ENCODE data around the gene GINS3. TPM values are rescaled to one million over a fixed set of nuclear protein-coding genes. Genes with fewer than 3 reads are reported as not detected.
A peak's percentile ranks its signal among the peaks of the same experiment; 100 is the strongest.
"Not testable (repeated sequence)": the region's sequence is repeated elsewhere in the genome, so short reads cannot be mapped to it uniquely, and the experiment has no call there.

GINS3 gene
- total and polyA plus RNA-seq, 8 donors: 0.56 to 2.0 (median 0.90) TPM

GRCh38 chr16:58385218-58385773 lies 7.0 kb upstream of the GINS3 start:
- intact Hi-C loops (cut with DNase I): no loop called here
- Histone ChIP-seq H3K36me3 (no peaks in the 10 kb centered on the region), H3K4me3 (no peak overlapping the region), H3K4me1 (no peaks in the 10 kb centered on the region), H3K27ac (no peak overlapping the region), H3K27me3 (no peaks in the 10 kb centered on the region), H3K9me3 (no peaks in the 10 kb centered on the region)
- DNase-seq (no peak), FAIRE-seq (no peak), ATAC-seq (no peak)
- TF ChIP-seq CTCF (IDR thresholded peaks at IDR 0.05): no peak
- 63 to 72% methylated on average over 7 of the region's 7 CpGs for WGBS, 2 donors

DNA sequence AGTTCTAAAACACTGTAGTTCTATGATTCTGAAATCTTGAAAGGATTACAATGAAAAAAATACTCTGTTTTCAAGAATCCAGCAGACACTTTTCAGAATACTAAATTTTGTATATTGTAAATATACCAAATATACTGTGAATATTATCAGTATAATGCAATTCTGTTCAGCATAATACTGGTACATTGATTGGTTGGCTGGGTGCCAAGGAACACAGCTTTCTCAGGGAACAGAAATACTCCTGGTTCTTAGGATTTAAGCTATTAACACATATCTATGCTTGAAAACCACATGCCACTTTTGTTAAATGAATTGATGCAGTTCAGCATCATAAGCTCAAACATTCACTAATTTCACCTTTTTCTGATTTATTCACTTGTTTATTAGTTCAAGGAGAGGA lies 2.5 kb upstream of the GINS3 start:
- Histone ChIP-seq H3K4me1 (no peaks in the 10 kb centered on the region), H3K36me3 (no peaks in the 10 kb centered on the region), H3K4me3 (no peak overlapping the region), H3K27me3 (no peaks in the 10 kb centered on the region), H3K9me3 (no peaks in the 10 kb centered on the region), H3K27ac (no peak overlapping the region)
- no peak for ATAC-seq
- no peak for DNase-seq
- intact Hi-C loops (cut with DNase I): no loop called here
- no peak for FAIRE-seq
- no peak for TF ChIP-seq CTCF (IDR thresholded peaks at IDR 0.05)

- Histone ChIP-seq H3K9me3 (no peaks in the 10 kb centered on the region), H3K27ac (peak overlapping the region in 2 of 4 donors; percentile 65 to 80), H3K4me3 (peak overlapping the region; percentile 94 to 97 (median 96)), H3K27me3 (no peaks in the 10 kb centered on the region), H3K4me1 (no peaks in the 10 kb centered on the region), H3K36me3 (no peaks in the 10 kb centered on the region)
- DNase-seq: no peak
- intact Hi-C loops (cut with DNase I): no loop called here
- WGBS, 2 donors: 38% methylated on average over 2 of the region's 2 CpGs
- FAIRE-seq: no peak
- peak in 2 of 4 donors; percentile 2 to 3 for ATAC-seq
- no peak for TF ChIP-seq CTCF (IDR thresholded peaks at IDR 0.05)
Measured at GRCh38 chr16:58393138-58393504, 850 bp downstream of the GINS3 start.

- ATAC-seq; intact Hi-C loops (cut with DNase I); H3K27me3 ChIP-seq; H3K27ac ChIP-seq; H3K4me3 ChIP-seq; FAIRE-seq; H3K4me1 ChIP-seq; H3K36me3 ChIP-seq; H3K9me3 ChIP-seq: not testable (repeated sequence)
- DNase-seq: peak in 2 of 6 donors; percentile 27 to 72
- 96 to 97% methylated on average over 24 to 26 of the region's 26 CpGs for WGBS, 2 donors
Measured at GRCh38 chr16:58396897-58397296, 4.6 kb downstream of the GINS3 start.

GRCh38 chr16:58399718-58400633 lies 7.7 kb downstream of the GINS3 start:
- Histone ChIP-seq H3K36me3 (no peaks in the 10 kb centered on the region), H3K9me3 (no peaks in the 10 kb centered on the region), H3K4me1 (no peaks in the 10 kb centered on the region), H3K4me3 (no peak overlapping the region), H3K27ac (no peak overlapping the region), H3K27me3 (no peaks in the 10 kb centered on the region)
- peak; percentile 23 for FAIRE-seq
- no peak for ATAC-seq
- no peak for TF ChIP-seq CTCF (IDR thresholded peaks at IDR 0.05)
- intact Hi-C loops (cut with DNase I): no loop called here
- 65 to 72% methylated on average over 1 of the region's 1 CpG for WGBS, 2 donors
- no peak for DNase-seq

- H3K36me3 ChIP-seq; H3K4me1 ChIP-seq; H3K27me3 ChIP-seq; H3K4me3 ChIP-seq; H3K27ac ChIP-seq; FAIRE-seq; intact Hi-C loops (cut with DNase I); ATAC-seq; H3K9me3 ChIP-seq; DNase-seq: not testable (repeated sequence)
- WGBS, 2 donors: 94 to 95% methylated on average over 3 of the region's 3 CpGs
Measured at GRCh38 chr16:58401305-58401704, 9.0 kb downstream of the GINS3 start.
